ENCODE results near the gene NUBPL.

Gene NUBPL

GRCh38 chr14:31902002-31902401, 340.8 kb downstream of the NUBPL start:
- Histone ChIP-seq H3K27me3 (ENCODE audit: control insufficient read depth, insufficient read depth, low read length) (no peaks in the 10 kb centered on the region), H3K27ac (ENCODE audit: low read depth, low read length) (no peak overlapping the region), H3K4me1 (ENCODE audit: control insufficient read depth, insufficient read depth, low read length) (no peaks in the 10 kb centered on the region), H3K4me3 (ENCODE audit: low read length) (no peak overlapping the region), H3K36me3 (ENCODE audit: control insufficient read depth, insufficient read depth, low read length) (no peaks in the 10 kb centered on the region), H3K9ac (ENCODE audit: low read length) (no peak overlapping the region)

- Histone ChIP-seq H3K36me3 (ENCODE audit: control insufficient read depth, insufficient read depth, low read length) (no peaks in the 10 kb centered on the region), H3K27me3 (ENCODE audit: control insufficient read depth, insufficient read depth, low read length) (no peaks in the 10 kb centered on the region), H3K4me3 (ENCODE audit: low read length) (no peak overlapping the region), H3K4me1 (ENCODE audit: control insufficient read depth, insufficient read depth, low read length) (no peaks in the 10 kb centered on the region), H3K27ac (ENCODE audit: low read depth, low read length) (no peak overlapping the region), H3K9ac (ENCODE audit: low read length) (no peak overlapping the region)
Observed at GRCh38 chr14:31902945-31903646, 341.9 kb downstream of the NUBPL start.

- no peak overlapping the region for H3K27ac ChIP-seq (ENCODE audit: low read depth, low read length)
- no peaks in the 10 kb centered on the region for H3K36me3 ChIP-seq (ENCODE audit: control insufficient read depth, insufficient read depth, low read length)
- H3K4me1 ChIP-seq (ENCODE audit: control insufficient read depth, insufficient read depth, low read length) = no peaks in the 10 kb centered on the region
- no peaks in the 10 kb centered on the region for H3K27me3 ChIP-seq (ENCODE audit: control insufficient read depth, insufficient read depth, low read length)
- H3K4me3 ChIP-seq (ENCODE audit: low read length) = no peak overlapping the region
- no peak overlapping the region for H3K9ac ChIP-seq (ENCODE audit: low read length)
Observed at GRCh38 chr14:31909977-31910376, 348.8 kb downstream of the NUBPL start.

All from rectal smooth muscle tissue (tissue), 1 donor.